GM21825 (cell line): Measurements from ENCODE around the gene SCN11A.

Source experiments
- ATAC-seq: cut with Tn5 transposase; IDR thresholded peaks from one replicate; pipeline ENCODE4 v1.9.1; 2021; ENCODE audit warnings: mild to moderate bottlenecking, moderate library complexity; ENCODE audit not compliant: unreplicated experiment

The SCN11A gene

DNA sequence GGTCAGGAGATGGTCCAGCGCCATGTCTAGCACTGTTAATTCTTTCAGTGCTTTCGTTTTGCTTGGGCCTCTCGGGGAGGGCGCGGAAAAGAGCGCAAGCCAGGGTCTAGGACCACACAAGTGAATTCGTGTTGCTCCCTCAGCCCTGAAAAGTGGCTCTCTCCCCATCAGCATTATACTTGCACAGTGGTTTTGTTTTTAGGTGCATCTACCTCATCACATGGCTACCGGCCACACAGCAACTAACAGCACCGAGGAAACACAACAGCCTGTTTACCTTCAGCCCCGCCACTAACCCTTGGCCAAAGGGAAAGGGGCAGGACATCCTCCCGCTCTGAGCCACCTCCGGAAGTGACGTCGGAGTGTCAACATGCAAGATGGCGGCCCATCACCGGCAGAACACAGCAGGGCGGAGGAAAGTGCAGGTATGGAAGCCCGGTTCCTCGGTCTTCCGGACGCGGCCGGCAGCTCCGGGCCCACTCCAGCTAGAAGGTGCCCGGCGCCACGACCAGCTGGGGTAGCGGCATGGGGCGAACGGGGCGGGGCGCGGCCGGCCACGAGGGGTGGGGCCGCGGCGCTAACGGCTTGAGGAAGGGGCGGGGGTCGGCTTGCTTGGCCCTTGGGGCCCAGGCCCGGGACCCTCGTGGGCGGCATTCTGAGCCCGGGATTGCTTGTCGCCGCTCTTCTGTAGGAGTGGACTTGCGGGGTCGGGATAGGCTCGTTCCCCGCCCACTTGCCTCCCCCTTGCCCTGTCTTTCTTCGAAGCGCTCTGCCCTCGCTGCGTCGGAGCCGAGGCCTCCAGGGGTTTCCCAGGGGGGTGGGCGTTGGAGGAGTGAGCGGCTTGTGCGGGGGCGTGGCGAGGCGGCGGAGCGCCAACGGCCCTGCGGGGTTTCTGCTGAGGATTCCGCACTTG is at the start of gene SCN11A, which contains the start of gene WDR48:
TSS of gene SCN11A (minus strand) at position 296 of the 913 bp plus-strand sequence. CDS start 101,582 bp downstream, outside the sequence.
TSS of gene WDR48 (plus strand) at position 368 of the 913 bp plus-strand sequence. CDS start at position 378, 10 bp downstream.
- ATAC-seq = peak; percentile 99

- peak; percentile 48 for ATAC-seq
Observed at GRCh38 chr3:39101022-39101689, 49.4 kb upstream of the SCN11A start.

DNA sequence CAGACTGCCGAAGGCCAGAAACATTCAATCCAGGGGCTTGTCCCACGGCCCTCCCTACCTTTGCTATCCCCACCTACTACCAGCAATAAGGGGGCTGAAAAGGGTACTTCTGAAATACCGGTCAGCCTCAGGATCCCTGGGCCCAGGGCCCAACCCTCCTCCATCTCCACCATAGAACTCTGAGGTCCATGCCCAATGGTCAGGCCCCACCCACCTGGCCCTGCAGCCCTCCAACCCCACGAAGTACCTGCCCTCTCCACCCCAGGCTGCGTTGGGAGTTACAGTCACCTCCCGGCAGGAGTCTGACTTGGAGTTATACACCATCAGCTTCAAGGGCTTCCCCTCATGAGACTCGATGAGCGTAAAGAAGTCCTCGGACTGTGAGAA is 48.7 kb upstream of the SCN11A start:
- ATAC-seq = no peak

- no peak for ATAC-seq
Observed at GRCh38 chr3:39099738-39100499, 48.2 kb upstream of the SCN11A start.

DNA sequence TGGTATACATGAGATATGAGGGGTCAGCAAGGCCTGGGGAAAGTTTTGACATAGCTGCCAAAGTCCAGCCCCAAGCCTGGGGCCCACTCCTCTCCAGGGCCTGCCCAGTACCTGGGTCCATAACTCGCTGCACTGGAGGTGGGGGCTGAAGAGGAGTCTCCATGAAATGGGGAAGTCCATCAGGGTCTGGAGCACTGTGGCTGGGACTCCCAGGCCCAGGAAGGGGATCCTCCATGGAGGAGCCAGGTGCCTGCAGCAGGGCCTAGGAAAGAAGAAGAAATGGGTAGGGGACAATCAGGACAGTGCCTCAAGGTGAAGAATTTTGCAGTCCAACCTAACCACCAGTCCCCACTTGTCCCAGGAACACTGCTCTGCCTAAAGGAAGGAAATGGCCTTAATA is 47.5 kb upstream of the SCN11A start:
- no peak for ATAC-seq

DNA sequence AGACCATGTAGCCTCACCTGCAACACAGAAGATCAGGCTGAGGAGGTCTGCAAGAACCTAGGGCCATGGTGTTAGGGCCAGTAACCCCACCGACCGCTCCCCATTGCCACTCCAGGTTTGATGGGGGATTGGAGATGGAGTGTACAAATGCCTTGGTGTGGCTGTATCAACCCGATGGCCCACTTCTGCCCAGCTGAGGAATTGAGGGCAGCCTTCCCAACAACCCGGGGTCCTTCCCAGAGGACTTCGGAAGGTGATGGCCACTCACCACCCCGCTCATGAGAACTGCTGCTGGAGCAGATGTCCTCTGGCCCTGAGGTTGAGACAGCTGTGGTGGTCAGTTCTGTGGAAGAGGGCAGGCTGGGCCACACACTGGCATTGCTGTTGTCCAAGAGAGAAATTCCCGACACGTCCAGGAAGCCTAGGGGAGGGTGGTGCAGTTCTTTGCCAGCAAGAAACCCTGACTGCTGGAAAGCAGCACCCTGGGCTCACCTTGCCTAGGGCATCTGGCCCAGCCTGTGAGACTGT is 46.8 kb upstream of the SCN11A start:
- ATAC-seq = no peak

GRCh38 chr3:39097716-39098472 is 46.1 kb upstream of the SCN11A start:
- ATAC-seq = no peak

DNA sequence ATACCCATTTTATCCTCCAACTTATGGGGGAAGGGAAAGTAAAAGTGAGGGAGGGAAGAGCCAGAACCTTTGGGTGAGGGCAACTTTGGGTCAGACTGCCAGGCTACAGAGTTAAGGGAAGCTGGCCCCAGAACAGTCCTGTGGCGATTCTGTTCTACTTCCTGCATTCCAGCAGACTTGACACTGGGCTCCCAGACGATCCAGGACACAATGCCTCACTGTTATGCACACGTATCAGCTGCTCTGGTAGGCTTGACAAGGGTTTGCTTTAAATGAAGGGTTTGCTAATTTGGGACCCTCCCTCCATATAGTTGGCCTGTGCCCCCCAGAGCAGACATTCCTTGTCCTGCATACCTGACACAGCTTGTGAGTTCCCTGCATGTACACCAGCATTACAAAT is 45.0 kb upstream of the SCN11A start:
- ATAC-seq = no peak

- no peak for ATAC-seq
Observed at GRCh38 chr3:39095778-39096177, 44.0 kb upstream of the SCN11A start.

GRCh38 chr3:39094851-39095677 is 43.3 kb upstream of the SCN11A start:
- ATAC-seq = no peak

- ATAC-seq = no peak
Observed at GRCh38 chr3:39090922-39091321, 39.2 kb upstream of the SCN11A start.

DNA sequence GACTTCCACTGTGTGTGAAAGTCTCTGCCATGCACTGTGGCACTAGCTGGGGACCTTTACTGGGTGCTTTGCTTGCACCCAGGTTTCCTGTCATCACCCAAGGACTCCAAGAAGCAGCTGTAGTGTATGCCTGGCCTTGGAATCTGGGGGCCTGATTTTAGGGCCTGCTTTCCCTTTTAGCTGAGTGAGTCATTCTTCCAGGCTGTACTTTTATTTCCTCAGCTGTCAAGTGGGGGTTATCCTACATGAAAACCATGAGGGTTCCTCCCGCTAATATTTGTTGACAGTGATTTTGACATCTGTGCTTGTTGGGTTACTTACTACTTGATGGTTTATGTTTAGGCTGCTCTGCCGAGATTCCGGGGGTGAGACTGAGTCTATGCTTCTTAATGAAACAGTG is 37.1 kb upstream of the SCN11A start:
- ATAC-seq = no peak

- ATAC-seq = no peak
Observed at GRCh38 chr3:39088456-39088855, 36.7 kb upstream of the SCN11A start.

DNA sequence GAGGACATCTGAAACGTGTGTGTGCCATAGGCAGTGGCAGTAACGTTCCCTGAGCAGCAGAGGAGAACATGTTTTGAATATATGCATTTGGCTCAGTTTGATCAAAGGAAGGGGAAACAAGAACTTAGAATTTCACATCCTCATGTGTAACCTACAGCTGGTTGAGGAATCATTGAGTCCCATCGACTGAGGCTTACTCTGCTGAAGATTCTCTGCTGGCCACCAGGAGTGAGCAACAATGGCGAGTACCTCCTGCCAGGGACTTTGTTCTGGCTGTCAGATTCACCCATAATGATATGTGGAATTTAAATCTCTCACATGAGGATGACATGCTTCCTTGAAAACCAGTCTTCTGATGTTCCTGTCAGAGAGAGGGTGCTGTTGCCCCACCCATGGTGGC is 34.4 kb upstream of the SCN11A start:
- no peak for ATAC-seq

- no peak for ATAC-seq
Observed at GRCh38 chr3:39082666-39083313, 31.0 kb upstream of the SCN11A start.

- no peak for ATAC-seq
Observed at GRCh38 chr3:39080026-39080425, 28.3 kb upstream of the SCN11A start.

DNA sequence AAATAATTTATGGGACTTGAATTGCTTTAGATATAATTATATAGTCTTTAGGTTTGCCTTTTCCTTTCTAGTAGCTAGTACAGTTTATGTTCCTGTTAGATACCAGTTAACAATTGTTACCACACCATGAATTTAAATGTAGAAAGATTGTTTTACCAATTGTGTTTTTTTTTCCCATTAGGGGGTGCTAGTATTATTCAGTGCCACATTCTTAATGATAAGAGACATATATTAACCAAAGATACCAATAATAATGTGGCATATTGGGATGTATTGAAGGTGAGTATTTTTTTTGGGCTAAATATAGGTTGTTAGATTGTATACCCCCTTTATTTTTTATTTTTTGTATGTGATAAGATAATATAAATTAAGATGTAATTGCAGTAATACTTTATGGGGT is 27.8 kb upstream of the SCN11A start:
- ATAC-seq = no peak

GRCh38 chr3:39075910-39076309 is 24.2 kb upstream of the SCN11A start:
- no peak for ATAC-seq

GRCh38 chr3:39068556-39068955 is 16.8 kb upstream of the SCN11A start:
- no peak for ATAC-seq
